ENCODE data around the gene LAGE3. TPM values are rescaled to one million over a fixed set of nuclear protein-coding genes. Genes with fewer than 3 reads are reported as not detected.

The LAGE3 gene
- total RNA-seq, 1 donor from 2014 or later: 15.6 TPM

DNA sequence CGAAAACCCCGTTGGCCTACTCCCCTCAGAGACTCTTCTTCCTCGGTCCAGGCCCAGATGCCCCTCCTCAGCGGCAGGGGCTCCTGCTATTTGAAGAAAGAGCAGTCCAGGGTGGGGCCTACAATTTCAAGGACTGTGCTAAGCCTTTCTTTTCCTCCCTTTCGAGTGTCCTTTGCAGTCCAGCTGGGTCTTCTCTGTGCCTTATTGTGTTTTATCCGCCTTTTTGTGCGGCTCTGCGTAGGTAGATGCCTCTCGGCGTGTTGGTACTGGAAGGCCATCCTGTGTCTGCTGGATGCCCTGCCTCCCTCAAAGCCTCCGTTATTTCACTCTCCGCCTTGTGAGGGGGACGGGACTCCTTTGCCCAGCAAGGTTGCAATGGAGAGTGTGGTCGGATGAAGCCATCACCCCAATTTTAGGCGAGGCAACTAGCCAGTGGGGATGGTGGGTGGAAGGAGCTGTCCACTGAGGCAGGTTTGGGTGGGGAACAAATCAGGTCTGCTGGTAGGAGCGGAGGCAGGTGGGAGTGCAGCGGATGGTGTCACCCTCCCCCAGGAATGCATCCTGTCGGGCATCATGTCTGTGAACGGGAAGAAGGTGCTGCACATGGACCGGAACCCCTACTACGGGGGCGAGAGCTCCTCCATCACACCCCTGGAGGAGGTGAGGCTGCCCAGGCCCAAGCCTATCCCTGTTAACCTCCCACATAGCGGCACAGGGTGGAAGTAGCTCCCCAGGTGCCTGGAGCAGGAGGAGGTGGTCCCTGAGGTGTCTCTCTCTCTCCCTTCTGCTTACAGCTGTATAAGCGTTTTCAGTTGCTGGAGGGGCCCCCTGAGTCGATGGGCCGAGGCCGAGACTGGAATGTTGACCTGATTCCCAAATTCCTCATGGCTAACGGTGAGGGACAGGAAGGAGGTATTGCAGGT lies 40.8 kb downstream of the LAGE3 start:
- H3K9me3 Mint-ChIP-seq (ENCODE audit: unreplicated experiment): no peaks in the 10 kb centered on the region
- peak; percentile 79 for DNase-seq (ENCODE audit: extremely low spot score, unreplicated experiment)
- H3K4me1 Mint-ChIP-seq (ENCODE audit: unreplicated experiment): peaks cover 8% of the 10 kb centered on the region
- peak overlapping the region; percentile 81 for H3K27ac Mint-ChIP-seq (ENCODE audit: unreplicated experiment)
- TF ChIP-seq, protein P1, sequence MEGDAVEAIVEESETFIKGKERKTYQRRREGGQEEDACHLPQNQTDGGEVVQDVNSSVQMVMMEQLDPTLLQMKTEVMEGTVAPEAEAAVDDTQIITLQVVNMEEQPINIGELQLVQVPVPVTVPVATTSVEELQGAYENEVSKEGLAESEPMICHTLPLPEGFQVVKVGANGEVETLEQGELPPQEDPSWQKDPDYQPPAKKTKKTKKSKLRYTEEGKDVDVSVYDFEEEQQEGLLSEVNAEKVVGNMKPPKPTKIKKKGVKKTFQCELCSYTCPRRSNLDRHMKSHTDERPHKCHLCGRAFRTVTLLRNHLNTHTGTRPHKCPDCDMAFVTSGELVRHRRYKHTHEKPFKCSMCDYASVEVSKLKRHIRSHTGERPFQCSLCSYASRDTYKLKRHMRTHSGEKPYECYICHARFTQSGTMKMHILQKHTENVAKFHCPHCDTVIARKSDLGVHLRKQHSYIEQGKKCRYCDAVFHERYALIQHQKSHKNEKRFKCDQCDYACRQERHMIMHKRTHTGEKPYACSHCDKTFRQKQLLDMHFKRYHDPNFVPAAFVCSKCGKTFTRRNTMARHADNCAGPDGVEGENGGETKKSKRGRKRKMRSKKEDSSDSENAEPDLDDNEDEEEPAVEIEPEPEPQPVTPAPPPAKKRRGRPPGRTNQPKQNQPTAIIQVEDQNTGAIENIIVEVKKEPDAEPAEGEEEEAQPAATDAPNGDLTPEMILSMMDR (IDR thresholded peaks at IDR 0.05): no peak
- H3K36me3 Mint-ChIP-seq (ENCODE audit: unreplicated experiment): peaks cover 5% of the 10 kb centered on the region
- peak overlapping the region; percentile 84 for H3K4me3 Mint-ChIP-seq (ENCODE audit: unreplicated experiment)
- H3K27me3 Mint-ChIP-seq (ENCODE audit: unreplicated experiment): no peaks in the 10 kb centered on the region

DNA sequence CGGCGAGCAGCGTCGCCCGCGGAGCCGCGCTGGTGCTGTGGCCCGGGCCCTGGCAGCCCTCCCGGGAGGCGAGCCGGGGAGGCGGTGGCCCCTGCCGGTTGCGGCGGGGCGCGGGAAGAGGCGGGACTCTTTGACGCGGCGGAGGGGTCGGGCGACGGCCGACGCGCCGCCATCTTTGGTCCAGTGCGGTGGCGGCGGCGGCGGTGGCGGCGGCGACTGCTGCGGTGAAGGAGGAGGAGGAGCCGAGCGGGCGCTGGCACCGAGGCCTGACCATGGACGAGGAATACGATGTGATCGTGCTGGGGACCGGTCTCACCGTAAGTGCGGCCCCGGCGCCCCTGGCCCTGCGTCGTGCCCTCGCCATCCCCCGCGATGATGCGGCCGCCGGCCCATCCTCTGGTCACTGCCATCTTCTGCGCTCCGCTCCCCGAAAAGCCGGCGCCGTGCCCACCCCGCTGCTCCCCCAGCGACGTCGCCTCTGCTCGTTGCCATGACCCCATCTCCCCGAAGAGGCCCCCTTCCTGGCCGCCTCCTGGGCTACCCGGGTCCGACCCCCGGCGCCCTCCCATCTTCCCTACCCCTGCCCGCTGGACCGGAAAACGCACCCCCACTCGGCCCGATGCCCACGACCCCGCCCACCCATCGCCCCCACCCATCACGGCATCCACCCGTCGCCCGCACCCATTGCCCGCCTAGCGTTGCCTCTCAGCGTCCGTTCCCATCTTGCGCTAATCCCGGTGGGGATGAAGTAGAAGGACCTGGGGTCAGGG lies 41.9 kb downstream of the LAGE3 start, which contains the start of gene GDI1:
Gene GDI1, plus strand, starts transcription at position 172 of the 770 bp plus-strand sequence. Its CDS starts 101 bp downstream, at position 273.
- peak within 1 kb of the TSS; percentile 84 for H3K4me3 Mint-ChIP-seq (ENCODE audit: unreplicated experiment)
- TF ChIP-seq, protein P1 (IDR thresholded peaks at IDR 0.05): no peak
- H3K9me3 Mint-ChIP-seq (ENCODE audit: unreplicated experiment): no peaks in the 10 kb centered on the region
- peak; percentile 86 for DNase-seq (ENCODE audit: extremely low spot score, unreplicated experiment)
- H3K27ac Mint-ChIP-seq (ENCODE audit: unreplicated experiment): peak within 1 kb of the TSS; percentile 81
- no peaks in the 10 kb centered on the region for H3K27me3 Mint-ChIP-seq (ENCODE audit: unreplicated experiment)
- H3K36me3 Mint-ChIP-seq (ENCODE audit: unreplicated experiment): peaks cover 5% of the 10 kb centered on the region
- H3K4me1 Mint-ChIP-seq (ENCODE audit: unreplicated experiment): peaks cover 8% of the 10 kb centered on the region

DNA sequence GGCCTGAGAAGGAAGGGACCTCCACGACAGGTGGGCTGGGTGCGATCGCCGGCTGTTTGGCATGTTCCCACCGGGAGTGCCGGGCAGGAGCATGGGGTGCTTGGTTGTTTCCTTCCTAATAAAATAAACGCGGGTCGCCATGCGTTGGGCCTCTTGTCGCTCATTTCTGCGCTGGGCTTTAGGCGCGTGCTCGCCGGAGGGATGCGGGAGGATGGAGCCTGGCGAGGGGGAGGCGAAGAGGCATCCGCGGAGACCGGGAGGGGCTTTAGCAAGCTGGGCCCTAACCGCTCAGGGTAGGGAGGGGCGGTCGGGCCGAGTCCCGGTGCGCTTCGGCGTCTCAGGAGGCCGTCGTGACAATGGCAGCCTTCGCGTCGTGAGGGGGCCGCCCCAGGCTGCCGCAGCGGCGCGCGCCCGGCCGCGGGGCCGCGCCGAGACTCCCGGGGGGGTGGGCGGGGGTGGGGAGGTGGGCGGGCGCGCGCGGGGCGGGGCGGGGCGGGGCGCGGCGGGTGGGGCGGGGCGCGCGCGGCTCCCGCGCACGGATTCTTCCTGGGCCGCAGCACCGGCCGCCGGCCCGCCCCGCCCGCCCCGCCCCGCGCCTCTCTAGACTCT lies 42.6 kb downstream of the LAGE3 start:
- Mint-ChIP-seq H3K36me3 (ENCODE audit: unreplicated experiment) (peaks cover under 1% of the 10 kb centered on the region), H3K27me3 (ENCODE audit: unreplicated experiment) (no peaks in the 10 kb centered on the region), H3K27ac (ENCODE audit: unreplicated experiment) (peak overlapping the region; percentile 81), H3K4me1 (ENCODE audit: unreplicated experiment) (peaks cover 8% of the 10 kb centered on the region), H3K9me3 (ENCODE audit: unreplicated experiment) (no peaks in the 10 kb centered on the region), H3K4me3 (ENCODE audit: unreplicated experiment) (peak overlapping the region; percentile 73)
- TF ChIP-seq, protein P1 (IDR thresholded peaks at IDR 0.05): no peak
- peak; percentile 85 for DNase-seq (ENCODE audit: extremely low spot score, unreplicated experiment)

DNA sequence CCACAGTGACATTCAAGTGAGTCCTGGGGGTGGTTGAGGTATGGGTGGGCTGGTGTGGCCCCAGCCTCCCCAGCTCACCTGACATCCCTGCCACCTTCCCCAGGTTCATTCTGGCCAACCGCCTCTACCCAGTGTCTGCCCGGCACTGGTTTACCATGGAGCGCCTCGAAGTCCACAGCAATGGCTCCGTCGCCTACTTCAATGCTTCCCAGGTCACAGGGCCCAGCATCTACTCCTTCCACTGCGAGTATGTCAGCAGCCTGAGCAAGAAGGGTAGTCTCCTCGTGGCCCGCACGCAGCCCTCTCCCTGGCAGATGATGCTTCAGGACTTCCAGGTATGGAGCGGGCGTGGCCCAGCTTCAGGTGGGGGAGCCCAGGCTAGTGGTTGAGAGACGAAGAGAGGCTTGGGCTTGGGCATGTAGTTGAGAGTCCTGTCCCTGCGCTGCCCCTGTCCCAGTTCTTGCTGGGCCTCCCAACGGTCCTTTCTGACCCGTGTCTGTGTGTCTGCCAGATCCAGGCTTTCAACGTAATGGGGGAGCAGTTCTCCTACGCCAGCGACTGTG lies 43.8 kb downstream of the LAGE3 start:
- Mint-ChIP-seq H3K27ac (ENCODE audit: unreplicated experiment) (peak overlapping the region; percentile 27), H3K4me3 (ENCODE audit: unreplicated experiment) (no peak overlapping the region), H3K27me3 (ENCODE audit: unreplicated experiment) (no peaks in the 10 kb centered on the region)

More for the DNA sequence above, 43.8 kb downstream of the LAGE3 start:
- H3K4me1 Mint-ChIP-seq (ENCODE audit: unreplicated experiment): peaks cover 14% of the 10 kb centered on the region
- TF ChIP-seq, protein P1 (IDR thresholded peaks at IDR 0.05): no peak
- peak; percentile 78 for DNase-seq (ENCODE audit: extremely low spot score, unreplicated experiment)
- H3K9me3 Mint-ChIP-seq (ENCODE audit: unreplicated experiment): peaks cover 4% of the 10 kb centered on the region
- H3K36me3 Mint-ChIP-seq (ENCODE audit: unreplicated experiment): no peaks in the 10 kb centered on the region
